ENCODE measurements around the gene RAB12.

RAB12 gene

DNA sequence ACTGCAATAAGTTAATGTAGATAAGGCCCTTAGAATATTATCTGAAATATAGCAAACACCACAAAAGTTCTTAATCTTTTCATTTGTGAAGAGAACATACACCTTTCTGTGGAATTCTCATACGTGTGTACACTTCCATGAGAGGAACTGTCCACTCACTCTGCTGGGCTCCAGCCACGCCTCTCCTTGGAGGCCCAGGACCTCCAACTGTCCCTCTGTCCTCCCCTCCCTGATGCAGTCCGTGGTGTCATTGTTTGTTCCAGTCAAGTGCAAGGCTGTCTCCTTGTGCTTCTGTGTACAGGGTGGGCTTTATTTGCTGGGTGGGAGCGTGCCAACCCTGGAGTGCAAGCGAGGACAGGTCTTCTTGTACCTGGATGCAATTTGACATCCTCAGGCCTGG is 8.7 kb downstream of the RAB12 start:
- Histone ChIP-seq H3K4me1 (ENCODE audit: insufficient read depth, low read length) (no peaks in the 10 kb centered on the region; the same call in 1 of the 2 replicates), H4K20me1 (ENCODE audit: insufficient read depth, low read length) (peaks cover 67% of the 10 kb centered on the region), H2AFZ (ENCODE audit: low read depth, low read length) (no peak overlapping the region), H3K9ac (ENCODE audit: low read depth, low read length) (no peak overlapping the region), H3K27ac (ENCODE audit: low read length) (no peak overlapping the region), H3K36me3 (ENCODE audit: insufficient read depth, low read length) (peaks cover 46% of the 10 kb centered on the region), H3K4me3 (ENCODE audit: low read depth in 1 of 2, low read length in 2 of 2) (no peak overlapping the region), H3K79me2 (ENCODE audit: insufficient read depth, low read length) (peaks cover 98% of the 10 kb centered on the region), H3K4me2 (ENCODE audit: insufficient read depth, low read length) (no peak overlapping the region), H3K27me3 (ENCODE audit: insufficient read depth, low read length, poor library complexity) (no peaks in the 10 kb centered on the region), H3K9me3 (ENCODE audit: insufficient read depth, low read length, severe bottlenecking) (no peaks in the 10 kb centered on the region)
- TF ChIP-seq CTCF (IDR thresholded peaks at IDR 0.05; ENCODE audit: borderline replicate concordance, extremely low read depth, low read length, poor library complexity, severe bottlenecking) (no peak), EZH2 (IDR thresholded peaks at IDR 0.05; ENCODE audit: borderline replicate concordance, low read depth, low read length, severe bottlenecking) (no peak)
- DNase-seq (no peak), ATAC-seq (ENCODE audit: insufficient read depth, low read depth) (no peak)

- Histone ChIP-seq H3K27ac (ENCODE audit: low read length) (no peak overlapping the region), H3K4me3 (ENCODE audit: low read depth in 1 of 2, low read length in 2 of 2) (no peak overlapping the region), H3K9me3 (ENCODE audit: insufficient read depth, low read length, severe bottlenecking) (no peaks in the 10 kb centered on the region), H3K9ac (ENCODE audit: low read depth, low read length) (no peak overlapping the region), H3K4me1 (ENCODE audit: insufficient read depth, low read length) (no peaks in the 10 kb centered on the region), H2AFZ (ENCODE audit: low read depth, low read length) (no peak overlapping the region), H3K79me2 (ENCODE audit: insufficient read depth, low read length) (peaks cover 97% of the 10 kb centered on the region), H4K20me1 (ENCODE audit: insufficient read depth, low read length) (peaks cover 67% of the 10 kb centered on the region), H3K36me3 (ENCODE audit: insufficient read depth, low read length) (peaks cover 52% of the 10 kb centered on the region), H3K4me2 (ENCODE audit: insufficient read depth, low read length) (no peak overlapping the region), H3K27me3 (ENCODE audit: insufficient read depth, low read length, poor library complexity) (no peaks in the 10 kb centered on the region)
- no peak for TF ChIP-seq CTCF (IDR thresholded peaks at IDR 0.05; ENCODE audit: borderline replicate concordance, extremely low read depth, low read length, poor library complexity, severe bottlenecking)
- TF ChIP-seq EZH2 (IDR thresholded peaks at IDR 0.05; ENCODE audit: borderline replicate concordance, low read depth, low read length, severe bottlenecking), result no peak
- DNase-seq (no peak), ATAC-seq (ENCODE audit: insufficient read depth, low read depth) (no peak)
Observed at GRCh38 chr18:8619041-8619440, 9.8 kb downstream of the RAB12 start.

DNA sequence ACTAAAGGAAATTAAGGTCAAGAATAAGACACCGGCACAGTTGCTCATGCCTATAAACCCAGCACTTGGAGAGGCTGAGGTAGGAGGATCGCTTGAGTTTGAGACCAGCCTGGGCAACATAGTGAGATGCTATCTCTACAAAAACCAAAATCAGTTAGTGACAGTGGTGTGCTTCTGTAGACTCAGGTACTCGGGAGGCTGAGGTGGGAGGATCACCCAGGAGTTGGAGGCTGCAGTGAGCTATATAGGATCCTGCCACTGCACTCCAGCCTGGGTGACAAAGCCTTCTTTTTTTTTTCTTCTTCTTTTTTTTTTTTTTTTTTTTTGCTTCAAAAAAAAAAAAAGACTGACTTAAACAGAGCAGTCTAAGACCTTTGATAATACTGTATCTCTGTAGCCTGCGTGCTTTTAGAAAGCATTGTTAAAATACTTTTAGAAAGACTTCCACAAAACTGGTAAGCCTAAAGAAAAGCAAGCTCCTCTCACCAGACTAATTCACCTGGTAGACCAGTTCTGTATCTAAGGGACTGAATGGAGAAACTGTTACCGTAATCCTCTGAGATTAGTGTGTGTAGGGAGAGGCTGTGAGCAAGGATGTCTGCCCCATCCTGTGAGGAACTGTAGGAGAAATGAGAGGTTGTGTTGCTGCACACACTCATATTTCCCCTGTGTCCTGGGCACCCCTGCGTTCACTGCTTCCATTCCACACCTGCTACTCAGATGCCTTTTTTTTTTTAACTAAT is 10.8 kb downstream of the RAB12 start:
- no peak for TF ChIP-seq CTCF (IDR thresholded peaks at IDR 0.05; ENCODE audit: borderline replicate concordance, extremely low read depth, low read length, poor library complexity, severe bottlenecking)
- no peak for TF ChIP-seq EZH2 (IDR thresholded peaks at IDR 0.05; ENCODE audit: borderline replicate concordance, low read depth, low read length, severe bottlenecking)
- DNase-seq (no peak), ATAC-seq (ENCODE audit: insufficient read depth, low read depth) (no peak)
- Histone ChIP-seq H3K4me3 (ENCODE audit: low read depth in 1 of 2, low read length in 2 of 2) (no peak overlapping the region), H3K36me3 (ENCODE audit: insufficient read depth, low read length) (peaks cover 57% of the 10 kb centered on the region), H3K27me3 (ENCODE audit: insufficient read depth, low read length, poor library complexity) (no peaks in the 10 kb centered on the region), H3K4me1 (ENCODE audit: insufficient read depth, low read length) (no peaks in the 10 kb centered on the region), H3K4me2 (ENCODE audit: insufficient read depth, low read length) (no peak overlapping the region), H3K27ac (ENCODE audit: low read length) (no peak overlapping the region), H2AFZ (ENCODE audit: low read depth, low read length) (no peak overlapping the region), H3K9ac (ENCODE audit: low read depth, low read length) (no peak overlapping the region), H3K9me3 (ENCODE audit: insufficient read depth, low read length, severe bottlenecking) (no peaks in the 10 kb centered on the region), H4K20me1 (ENCODE audit: insufficient read depth, low read length) (peaks cover 65% of the 10 kb centered on the region), H3K79me2 (ENCODE audit: insufficient read depth, low read length) (peaks cover 95% of the 10 kb centered on the region)
